ENCODE results near the gene ZNHIT1. TPM values are rescaled to one million over a fixed set of nuclear protein-coding genes. Genes with fewer than 3 reads are reported as not detected.
A peak's percentile ranks its signal among the peaks of the same experiment; 100 is the strongest.
"Not testable (repeated sequence)": the region's sequence is repeated elsewhere in the genome, so short reads cannot be mapped to it uniquely, and the experiment has no call there.

The ZNHIT1 gene
- polyA plus RNA-seq, 3 donors: 29.3 to 109 (median 74.9) TPM

DNA sequence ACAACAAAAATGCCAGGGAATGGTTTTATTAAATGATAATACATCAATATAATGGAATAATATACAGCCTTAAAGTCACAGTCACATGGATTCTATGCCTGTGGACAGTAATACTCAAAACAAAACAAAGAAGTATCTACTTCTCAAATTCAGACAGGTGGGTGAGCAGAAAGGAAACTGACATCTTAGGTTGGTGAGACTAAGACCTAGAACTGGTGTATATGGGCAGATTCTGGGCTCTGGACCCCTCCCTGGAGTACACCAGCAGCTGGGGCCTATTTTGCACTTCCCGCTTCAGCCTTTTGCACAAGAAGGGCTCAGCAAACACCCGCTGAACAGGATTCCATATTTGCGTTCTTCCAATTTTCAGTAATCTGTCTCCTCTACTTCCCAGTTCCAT is 32.4 kb downstream of the ZNHIT1 start:
- intact Hi-C loops (cut with micrococcal nuclease): loop anchor here in 1 of 2 donors (10.0 kb wide), 1 partner anchor 166 kb away; the partner anchor contains the start of gene TRIM56
- H3K4me3 Mint-ChIP-seq: peak overlapping the region in 1 of 2 donors; percentile 97
- Histone ChIP-seq H3K4me2 (replicated peaks; ENCODE audit: extremely low read depth, low read length, poor library complexity, severe bottlenecking) (no peak overlapping the region), H3K4me3 (replicated peaks in 1 of 3; ENCODE audit: low read depth in 2 of 3, low read length in 3 of 3) (no peak overlapping the region), H3K9ac (ENCODE audit: insufficient read depth, low read length, poor library complexity, severe bottlenecking) (no peak overlapping the region), H3K27ac (ENCODE audit: low read depth in 1 of 2, low read length in 2 of 2) (no peak overlapping the region), H2AFZ (ENCODE audit: insufficient read depth, low read depth, low read length, poor library complexity, severe bottlenecking) (no peak overlapping the region), H3K79me2 (ENCODE audit: insufficient read depth, low read length) (peaks cover 61% of the 10 kb centered on the region), H3K36me3 (replicated peaks in 1 of 2; ENCODE audit: control insufficient read depth in 1 of 2, insufficient read depth in 2 of 2, low read length in 2 of 2) (peaks cover 5 to 23% of the 10 kb centered on the region in 2 donors), H4K20me1 (ENCODE audit: insufficient read depth, low read length) (peaks cover 43% of the 10 kb centered on the region), H3K4me1 (ENCODE audit: control insufficient read depth in 1 of 2, insufficient read depth in 2 of 2, low read length in 2 of 2) (peaks cover 24 to 28% of the 10 kb centered on the region in 2 donors), H3K9me3 (replicated peaks in 1 of 2; ENCODE audit: control insufficient read depth in 1 of 2, insufficient read depth in 1 of 2, low read length in 2 of 2) (no peaks in the 10 kb centered on the region), H3K27me3 (ENCODE audit: control insufficient read depth in 2 of 2, insufficient read depth in 2 of 2, low read length in 2 of 2) (no peaks in the 10 kb centered on the region)
- H3K27ac Mint-ChIP-seq: peak overlapping the region in 2 of 7 donors; percentile 3 to 15
- peaks cover 18 to 30% of the 10 kb centered on the region in 2 donors for H3K36me3 Mint-ChIP-seq
- DNase-seq: no peak
- peaks cover 28% of the 10 kb centered on the region for H3K4me1 Mint-ChIP-seq
- H3K9me3 Mint-ChIP-seq: no peaks in the 10 kb centered on the region
- H3K27me3 Mint-ChIP-seq (ENCODE audit: low read depth in 3 of 3): peaks cover 0 to 9% (median 5%) of the 10 kb centered on the region in 3 donors
- TF ChIP-seq, protein P1, sequence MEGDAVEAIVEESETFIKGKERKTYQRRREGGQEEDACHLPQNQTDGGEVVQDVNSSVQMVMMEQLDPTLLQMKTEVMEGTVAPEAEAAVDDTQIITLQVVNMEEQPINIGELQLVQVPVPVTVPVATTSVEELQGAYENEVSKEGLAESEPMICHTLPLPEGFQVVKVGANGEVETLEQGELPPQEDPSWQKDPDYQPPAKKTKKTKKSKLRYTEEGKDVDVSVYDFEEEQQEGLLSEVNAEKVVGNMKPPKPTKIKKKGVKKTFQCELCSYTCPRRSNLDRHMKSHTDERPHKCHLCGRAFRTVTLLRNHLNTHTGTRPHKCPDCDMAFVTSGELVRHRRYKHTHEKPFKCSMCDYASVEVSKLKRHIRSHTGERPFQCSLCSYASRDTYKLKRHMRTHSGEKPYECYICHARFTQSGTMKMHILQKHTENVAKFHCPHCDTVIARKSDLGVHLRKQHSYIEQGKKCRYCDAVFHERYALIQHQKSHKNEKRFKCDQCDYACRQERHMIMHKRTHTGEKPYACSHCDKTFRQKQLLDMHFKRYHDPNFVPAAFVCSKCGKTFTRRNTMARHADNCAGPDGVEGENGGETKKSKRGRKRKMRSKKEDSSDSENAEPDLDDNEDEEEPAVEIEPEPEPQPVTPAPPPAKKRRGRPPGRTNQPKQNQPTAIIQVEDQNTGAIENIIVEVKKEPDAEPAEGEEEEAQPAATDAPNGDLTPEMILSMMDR (IDR thresholded peaks at IDR 0.05): no peak
- 92% methylated on average over 2 of the region's 3 CpGs for WGBS (ENCODE audit: insufficient coverage)

DNA sequence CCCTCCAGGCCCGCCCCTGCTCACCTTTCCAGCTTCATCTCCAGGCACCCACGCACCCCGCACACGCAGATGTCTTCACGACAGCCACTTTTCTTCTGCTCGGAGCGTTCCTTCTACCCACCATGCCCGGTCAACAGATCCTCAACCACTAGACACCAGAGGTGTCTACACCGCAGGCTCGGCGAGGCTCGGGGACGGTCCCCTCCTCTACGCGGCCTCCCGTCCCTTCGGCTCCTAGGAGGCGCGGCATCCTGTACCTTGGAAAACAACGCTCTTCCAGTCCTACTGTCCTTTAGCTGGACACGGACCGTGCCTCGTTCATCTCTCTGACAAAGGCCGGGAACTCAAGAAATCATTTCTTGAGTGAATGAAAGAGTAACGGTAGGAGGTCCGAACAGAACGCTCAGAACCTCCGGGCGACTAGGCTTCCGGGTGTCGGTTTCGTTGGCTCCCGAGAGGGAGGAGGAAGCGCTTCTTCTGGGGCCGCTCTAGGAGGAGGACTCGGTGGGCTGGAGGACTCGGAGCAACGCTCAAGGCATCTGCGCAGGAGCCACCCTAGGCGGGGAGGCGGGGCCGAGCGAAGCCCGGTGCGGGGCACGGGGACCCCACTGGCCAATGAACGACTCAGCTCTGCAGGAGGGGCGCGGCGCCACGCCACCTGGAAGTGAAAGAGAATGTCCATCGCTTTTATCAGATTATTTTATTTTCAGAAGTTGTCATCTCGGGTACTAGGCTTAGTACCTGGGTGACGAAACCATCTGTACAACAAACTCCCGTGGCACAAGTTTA is 34.1 kb downstream of the ZNHIT1 start:
- H3K9me3 ChIP-seq (replicated peaks in 1 of 2; ENCODE audit: control insufficient read depth in 1 of 2, insufficient read depth in 1 of 2, low read length in 2 of 2): no peaks in the 10 kb centered on the region
- Mint-ChIP-seq H3K27ac (peak overlapping the region; percentile 92 to 99 (median 96)), H3K4me3 (peak overlapping the region; percentile 97 to 98), H3K9me3 (no peaks in the 10 kb centered on the region), H3K27me3 (ENCODE audit: low read depth in 3 of 3) (peaks cover 0 to 10% (median 5%) of the 10 kb centered on the region in 3 donors), H3K36me3 (peaks cover 13 to 27% of the 10 kb centered on the region in 2 donors), H3K4me1 (peaks cover 26% of the 10 kb centered on the region)
- TF ChIP-seq, protein P1 (IDR thresholded peaks at IDR 0.05): no peak
- WGBS (ENCODE audit: insufficient coverage): 1% methylated on average over 47 of the region's 55 CpGs
- peaks cover 20 to 25% of the 10 kb centered on the region in 2 donors for H3K4me1 ChIP-seq (ENCODE audit: control insufficient read depth in 1 of 2, insufficient read depth in 2 of 2, low read length in 2 of 2)
- H3K79me2 ChIP-seq (ENCODE audit: insufficient read depth, low read length): peaks cover 48% of the 10 kb centered on the region
- H2AFZ ChIP-seq (ENCODE audit: insufficient read depth, low read depth, low read length, poor library complexity, severe bottlenecking): peak overlapping the region; percentile 89
- peak overlapping the region; percentile 86 for H3K9ac ChIP-seq (ENCODE audit: insufficient read depth, low read length, poor library complexity, severe bottlenecking)
- peak overlapping the region; percentile 78 for H3K4me2 ChIP-seq (replicated peaks; ENCODE audit: extremely low read depth, low read length, poor library complexity, severe bottlenecking)
- H3K27me3 ChIP-seq (ENCODE audit: control insufficient read depth in 2 of 2, insufficient read depth in 2 of 2, low read length in 2 of 2): no peaks in the 10 kb centered on the region
- intact Hi-C loops (cut with micrococcal nuclease): loop anchor here in 1 of 2 donors (10.0 kb wide), 1 partner anchor 167 kb away; the partner anchor contains the start of gene TRIM56
- H3K4me3 ChIP-seq (replicated peaks in 1 of 3; ENCODE audit: low read depth in 2 of 3, low read length in 3 of 3): peak overlapping the region; percentile 89 to 99 (median 95)
- H3K36me3 ChIP-seq (replicated peaks in 1 of 2; ENCODE audit: control insufficient read depth in 1 of 2, insufficient read depth in 2 of 2, low read length in 2 of 2): peaks cover 5 to 23% of the 10 kb centered on the region in 2 donors
- peaks cover 36% of the 10 kb centered on the region for H4K20me1 ChIP-seq (ENCODE audit: insufficient read depth, low read length)
- peak; percentile 96 for DNase-seq
- H3K27ac ChIP-seq (ENCODE audit: low read depth in 1 of 2, low read length in 2 of 2): peak overlapping the region; percentile 82 to 92

DNA sequence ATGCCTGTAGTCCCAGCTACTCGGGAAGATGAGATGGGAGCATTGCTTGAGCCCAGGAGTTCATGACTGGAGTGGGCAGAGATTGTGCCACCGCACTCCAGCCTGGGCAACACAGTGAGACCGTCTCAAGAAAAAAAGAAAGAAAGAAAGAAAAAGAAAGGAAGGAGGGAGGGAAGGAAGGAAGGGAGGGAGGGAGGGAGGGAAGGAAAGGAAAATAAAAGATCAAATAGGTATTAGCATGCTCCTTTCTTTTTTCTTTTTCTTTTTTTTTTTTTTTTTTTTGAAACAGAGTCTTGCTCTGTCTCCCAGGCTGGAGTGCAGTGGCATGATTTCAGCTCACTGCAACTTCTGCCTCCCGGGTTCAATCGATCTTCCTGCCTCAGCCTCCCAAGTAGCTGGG is 35.2 kb downstream of the ZNHIT1 start:
- intact Hi-C loops (cut with micrococcal nuclease): loop anchor here in 1 of 2 donors (10.0 kb wide), 1 partner anchor 168 kb away; the partner anchor contains the start of gene TRIM56
- Histone ChIP-seq H3K4me3 (replicated peaks in 1 of 3; ENCODE audit: low read depth in 2 of 3, low read length in 3 of 3) (peak overlapping the region in 1 of 3 experiments; percentile 95), H3K36me3 (replicated peaks in 1 of 2; ENCODE audit: control insufficient read depth in 1 of 2, insufficient read depth in 2 of 2, low read length in 2 of 2) (peaks cover 5 to 14% of the 10 kb centered on the region in 2 donors), H3K4me2 (replicated peaks; ENCODE audit: extremely low read depth, low read length, poor library complexity, severe bottlenecking) (peak overlapping the region; percentile 78), H3K4me1 (ENCODE audit: control insufficient read depth in 1 of 2, insufficient read depth in 2 of 2, low read length in 2 of 2) (peaks cover 20 to 25% of the 10 kb centered on the region in 2 donors), H3K79me2 (ENCODE audit: insufficient read depth, low read length) (peaks cover 39% of the 10 kb centered on the region), H2AFZ (ENCODE audit: insufficient read depth, low read depth, low read length, poor library complexity, severe bottlenecking) (peak overlapping the region; percentile 89), H4K20me1 (ENCODE audit: insufficient read depth, low read length) (peaks cover 28% of the 10 kb centered on the region)
- H3K9me3 ChIP-seq (replicated peaks in 1 of 2; ENCODE audit: control insufficient read depth in 1 of 2, insufficient read depth in 1 of 2, low read length in 2 of 2); H3K9me3 Mint-ChIP-seq; H3K27ac ChIP-seq (ENCODE audit: low read depth in 1 of 2, low read length in 2 of 2); H3K9ac ChIP-seq (ENCODE audit: insufficient read depth, low read length, poor library complexity, severe bottlenecking); DNase-seq; H3K27me3 ChIP-seq (ENCODE audit: control insufficient read depth in 2 of 2, insufficient read depth in 2 of 2, low read length in 2 of 2): not testable (repeated sequence)
- Mint-ChIP-seq H3K27me3 (ENCODE audit: low read depth in 3 of 3) (peaks cover 0 to 19% (median 5%) of the 10 kb centered on the region in 3 donors), H3K4me1 (peaks cover 26% of the 10 kb centered on the region), H3K4me3 (peak overlapping the region; percentile 97 to 98), H3K27ac (peak overlapping the region in 2 of 7 donors; percentile 46 to 54), H3K36me3 (peaks cover 7 to 17% of the 10 kb centered on the region in 2 donors)
- WGBS (ENCODE audit: insufficient coverage): 100% methylated on average over 3 of the region's 5 CpGs

Data from CD14-positive monocyte (primary cell).